Astrocyte of the spinal cord (primary cell): ENCODE results near the gene SGO2.

ENCODE experiments used
- DNase-seq: peaks from one replicate; pipeline ENCODE4 v3.0.0; 2011; ENCODE audit warnings: low read depth, low spot score
- H3K4me3 ChIP-seq: 2 replicates; pipeline ENCODE4 v1.5.1; 2011; ENCODE audit warnings: low read depth, mild to moderate bottlenecking, low read length, moderate library complexity
- CTCF ChIP-seq: IDR thresholded peaks from 2 replicates; pipeline ENCODE4 v1.5.1; 2012; ENCODE audit warnings: low read depth, mild to moderate bottlenecking, low read length, inconsistent platforms
- in situ Hi-C: cut with HindIII; loops from 2 replicates; pipeline ENCODE4 v1.10.0; 2017; ENCODE audit warnings: low sequenced_read_pairs

Gene SGO2

GRCh38 chr2:200631287-200631686 lies 105.3 kb downstream of the SGO2 start:
- H3K4me3 ChIP-seq: no peak overlapping the region
- no peak for TF ChIP-seq CTCF
- in situ Hi-C loops: no loop called here
- DNase-seq: no peak
